Urothelium cell line (cell line): Measurements from ENCODE around the gene TTF1.
A peak's percentile ranks its signal among the peaks of the same experiment; 100 is the strongest.

Experiments used
- DNase-seq: peaks from one replicate; pipeline ENCODE4 v3.0.0; 2011; ENCODE audit warnings: low spot score, mixed read lengths
- FAIRE-seq: peaks from 2 replicates; lab custom pipeline; 2011; peaks lifted over from hg19 to GRCh38; lab: Jason Lieb, UNC

The TTF1 gene

GRCh38 chr9:132406554-132407122 is at the start of gene TTF1:
Gene TTF1 (minus strand): TSS chr9:132406840. CDS start chr9:132402821, 4,019 bp downstream.
- no peak for FAIRE-seq
- peak; percentile 92 for DNase-seq

GRCh38 chr9:132456241-132456640 is 49.6 kb upstream of the TTF1 start:
- no peak for DNase-seq
- FAIRE-seq: no peak

DNA sequence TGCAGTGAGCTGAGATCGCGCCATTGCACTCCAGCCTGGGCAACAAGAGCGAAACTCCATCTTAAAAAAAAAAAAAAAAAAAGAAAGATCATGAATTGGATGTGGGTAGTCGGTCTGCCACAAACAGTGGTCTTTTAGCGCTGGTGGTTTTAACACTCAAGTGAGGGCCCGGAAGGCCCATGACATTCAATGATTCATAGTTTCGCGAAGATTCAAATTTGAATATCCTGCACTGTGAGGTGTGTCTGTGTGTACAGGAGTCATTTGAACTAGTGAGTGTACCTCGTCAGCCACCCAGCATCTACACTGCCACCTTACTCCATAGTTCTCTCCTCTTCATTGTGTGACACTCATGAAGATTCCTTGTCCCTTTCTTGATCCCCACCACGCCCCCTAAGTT is 44.6 kb upstream of the TTF1 start:
- FAIRE-seq: no peak
- no peak for DNase-seq

DNA sequence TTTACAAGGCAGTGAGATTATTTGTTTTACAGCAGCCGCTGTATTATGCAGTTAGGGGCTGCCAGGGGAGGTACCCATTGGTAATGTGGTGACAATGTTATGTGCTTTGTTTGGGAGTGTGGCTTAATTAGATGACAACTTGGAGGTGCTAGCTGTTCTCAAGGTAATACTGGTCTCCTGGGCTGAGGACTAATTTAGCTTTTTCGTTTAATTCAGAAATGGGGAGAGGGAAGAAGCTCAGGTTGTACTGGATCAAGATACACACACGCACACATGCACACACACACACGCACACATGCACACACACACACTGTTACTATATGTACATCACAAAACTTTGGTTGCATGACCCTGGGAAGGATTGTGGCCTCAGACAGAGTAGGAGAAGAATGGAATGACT is 41.3 kb upstream of the TTF1 start:
- FAIRE-seq: no peak
- no peak for DNase-seq

GRCh38 chr9:132447346-132447745 is 40.7 kb upstream of the TTF1 start:
- DNase-seq: no peak
- no peak for FAIRE-seq

DNA sequence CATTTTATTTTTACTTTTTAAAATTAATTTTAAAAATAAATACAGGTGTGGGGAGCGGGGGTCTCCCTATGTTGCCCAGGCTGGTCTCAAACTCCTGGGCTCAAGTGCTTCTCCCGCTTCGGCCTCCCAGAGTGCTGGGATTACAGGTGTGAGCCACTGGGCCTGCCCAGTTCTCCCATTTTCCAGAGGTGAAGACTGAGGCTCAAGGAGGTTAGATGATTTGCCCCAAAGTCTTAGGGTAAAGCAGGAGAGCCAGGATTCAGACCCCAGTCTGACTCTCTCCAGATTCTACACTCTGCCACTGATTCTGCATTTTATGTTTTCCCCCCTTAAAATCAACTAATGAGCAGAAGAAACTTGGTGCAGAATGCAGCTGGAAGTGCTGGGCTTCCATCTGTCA is 40.2 kb upstream of the TTF1 start:
- FAIRE-seq (no peak), DNase-seq (no peak)

GRCh38 chr9:132443951-132444607 is 37.4 kb upstream of the TTF1 start:
- no peak for DNase-seq
- FAIRE-seq: no peak

- DNase-seq: no peak
- FAIRE-seq: no peak
Observed at GRCh38 chr9:132441404-132441803, 34.8 kb upstream of the TTF1 start.

DNA sequence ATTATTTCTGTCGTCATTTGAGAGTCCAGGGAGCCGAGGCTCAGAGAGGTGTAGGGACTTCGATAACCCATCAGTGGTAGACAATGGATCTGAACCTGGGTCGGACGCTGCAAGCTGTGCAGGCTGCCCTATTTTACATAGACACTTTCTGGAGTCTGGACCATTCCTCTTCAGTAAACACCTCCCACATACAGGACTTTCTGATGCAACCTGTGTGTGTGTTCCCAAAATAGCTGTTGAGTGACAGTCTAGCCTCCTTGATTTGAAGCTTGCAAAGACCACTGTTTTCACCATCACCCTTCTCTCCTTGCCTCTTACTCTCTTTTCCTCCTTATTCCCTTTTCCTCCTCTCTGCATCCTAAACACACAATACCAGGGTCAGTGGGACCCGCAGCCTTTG is 34.1 kb upstream of the TTF1 start:
- no peak for FAIRE-seq
- no peak for DNase-seq

DNA sequence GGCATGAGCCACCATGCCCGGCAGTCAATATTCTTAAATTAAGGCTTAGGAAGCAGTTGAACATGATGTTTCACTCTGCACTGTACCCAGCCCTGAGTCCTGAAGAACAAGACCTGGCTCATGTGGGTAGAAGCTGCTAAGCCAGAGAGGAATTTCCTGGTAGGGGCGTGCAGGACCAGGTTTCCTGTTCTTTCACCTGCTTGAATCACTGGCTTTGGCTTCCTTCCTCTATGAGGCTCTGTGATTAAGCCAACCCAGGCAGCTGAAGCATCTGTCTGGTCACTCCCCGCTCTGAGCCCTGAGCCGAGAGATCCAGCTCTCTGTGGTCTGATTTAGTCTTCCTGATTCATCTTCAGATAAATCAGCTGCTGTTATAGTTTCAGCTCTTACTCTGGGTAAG is 32.5 kb upstream of the TTF1 start:
- no peak for DNase-seq
- FAIRE-seq: no peak

DNA sequence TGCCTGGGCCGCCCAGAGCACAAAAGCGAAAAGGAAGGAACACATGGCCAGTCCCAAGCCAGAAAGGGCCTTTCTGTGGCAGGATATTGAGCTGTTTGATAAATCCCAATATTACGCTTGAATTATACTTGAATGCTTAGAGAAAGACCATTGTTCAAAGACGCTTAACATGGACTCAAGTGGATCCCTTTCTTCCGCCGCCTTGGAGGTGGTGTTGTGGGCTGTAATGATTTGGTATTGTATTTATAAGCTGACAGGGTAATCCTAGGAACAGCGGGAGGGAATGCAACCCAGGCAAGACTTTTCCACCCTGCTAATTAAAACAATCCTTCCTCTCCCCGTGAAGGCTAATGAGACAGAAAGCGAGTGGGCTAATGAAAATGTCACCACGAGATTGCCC is 28.2 kb upstream of the TTF1 start:
- no peak for DNase-seq
- no peak for FAIRE-seq

- no peak for FAIRE-seq
- DNase-seq: no peak
Observed at GRCh38 chr9:132430998-132431397, 24.4 kb upstream of the TTF1 start.

DNA sequence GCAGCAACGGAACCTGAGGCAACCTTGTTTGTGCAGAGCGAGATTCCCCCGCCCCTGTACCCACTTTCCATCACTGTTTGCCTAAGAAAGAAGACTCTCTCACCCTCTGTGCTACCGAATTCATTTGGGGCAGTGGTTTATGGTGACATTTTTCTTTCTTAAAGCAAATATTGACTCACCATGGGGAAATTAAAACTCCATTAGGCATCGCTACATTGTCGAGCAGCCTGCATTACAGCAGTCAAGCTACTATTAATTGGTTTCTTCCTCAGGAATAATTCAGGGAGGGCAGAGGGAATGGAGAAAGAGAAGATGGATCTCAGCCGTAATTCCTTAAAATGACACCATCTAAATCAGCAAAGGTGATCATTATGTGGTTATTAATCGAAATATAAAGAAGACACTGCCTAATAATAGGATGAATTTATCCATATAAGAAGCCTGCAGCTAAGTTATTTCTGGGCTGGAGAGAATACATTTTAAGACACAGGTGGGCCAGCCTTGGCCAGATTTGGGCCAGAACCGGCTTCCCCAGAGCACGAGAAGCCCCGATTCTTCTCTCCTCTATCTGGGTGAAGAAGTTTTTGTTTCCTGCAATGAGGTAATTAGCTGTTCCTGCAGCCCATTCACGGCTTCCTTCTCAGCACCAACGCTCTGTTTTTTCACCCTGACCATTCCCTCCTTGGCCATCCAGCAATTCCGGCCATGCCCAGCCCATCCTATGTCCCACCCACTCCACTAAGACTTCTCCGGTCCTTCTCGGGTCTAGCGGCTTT is 20.2 kb upstream of the TTF1 start:
- DNase-seq (no peak), FAIRE-seq (no peak)

- FAIRE-seq (no peak), DNase-seq (no peak)
Observed at GRCh38 chr9:132425675-132426062, 19.0 kb upstream of the TTF1 start.

GRCh38 chr9:132424857-132425674 is 18.4 kb upstream of the TTF1 start:
- FAIRE-seq (no peak), DNase-seq (no peak)

- DNase-seq: no peak
- FAIRE-seq: no peak
Observed at GRCh38 chr9:132423503-132423902, 16.9 kb upstream of the TTF1 start.

DNA sequence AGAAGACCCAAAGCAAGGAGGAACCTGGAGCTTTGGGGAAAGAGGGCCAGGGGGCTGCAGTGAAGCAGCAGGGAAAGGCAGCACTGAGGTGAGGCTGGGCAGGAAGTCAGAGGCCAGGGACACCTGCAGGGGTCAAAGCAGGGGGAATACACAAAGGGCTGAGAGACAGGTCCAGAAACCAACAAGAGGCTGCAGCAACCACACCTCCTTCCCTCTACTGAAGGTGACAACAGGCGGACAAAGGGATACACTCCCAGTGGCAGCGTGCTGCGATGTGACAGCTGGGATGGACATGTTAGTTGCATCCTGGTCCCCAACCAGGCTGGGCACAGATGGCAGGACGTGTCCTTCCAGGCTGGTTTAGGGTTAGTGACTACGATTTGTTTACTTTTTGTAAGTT is 15.9 kb upstream of the TTF1 start:
- DNase-seq (no peak), FAIRE-seq (no peak)

- FAIRE-seq (no peak), DNase-seq (no peak)
Observed at GRCh38 chr9:132418726-132419363, 12.2 kb upstream of the TTF1 start.

DNA sequence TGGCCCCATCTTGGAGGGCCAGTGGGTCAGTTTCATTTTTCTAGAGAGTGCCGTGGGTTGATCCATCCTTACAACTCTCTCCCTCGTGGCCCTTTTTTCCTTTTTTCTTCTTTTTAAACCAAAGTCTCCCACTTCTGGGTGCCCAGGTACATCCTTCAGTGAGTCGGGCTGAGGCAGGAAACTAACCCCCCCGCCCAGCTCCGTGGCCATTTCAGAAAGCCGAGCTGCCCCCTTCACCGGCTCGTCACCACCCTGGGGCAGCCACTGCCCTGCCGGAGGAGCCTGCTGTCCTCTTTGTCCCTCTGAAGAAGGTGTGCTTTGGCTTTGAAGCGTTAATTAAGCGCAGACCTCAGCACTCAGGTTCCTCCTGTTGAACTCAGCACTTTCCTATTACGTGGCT is 8.5 kb upstream of the TTF1 start:
- FAIRE-seq (no peak), DNase-seq (no peak)

DNA sequence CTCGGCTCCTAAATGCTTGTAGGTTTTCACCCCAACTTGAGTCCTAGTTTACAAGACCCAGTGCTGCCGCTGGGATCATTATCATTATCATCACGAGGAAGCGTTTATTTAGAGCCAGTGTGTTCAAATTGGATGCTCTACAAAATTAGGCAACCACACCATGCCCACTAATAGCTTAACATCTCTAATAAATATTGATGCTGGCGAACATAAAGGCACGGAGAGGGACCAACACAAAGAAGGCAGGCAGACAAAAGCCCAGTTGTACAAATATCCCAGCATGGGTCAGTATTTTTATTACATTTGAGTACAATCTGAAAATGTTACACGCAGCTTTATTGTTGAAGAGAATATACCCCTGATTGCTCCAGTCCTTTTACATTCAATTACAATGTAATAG is 8.1 kb upstream of the TTF1 start:
- DNase-seq: no peak
- FAIRE-seq: no peak

DNA sequence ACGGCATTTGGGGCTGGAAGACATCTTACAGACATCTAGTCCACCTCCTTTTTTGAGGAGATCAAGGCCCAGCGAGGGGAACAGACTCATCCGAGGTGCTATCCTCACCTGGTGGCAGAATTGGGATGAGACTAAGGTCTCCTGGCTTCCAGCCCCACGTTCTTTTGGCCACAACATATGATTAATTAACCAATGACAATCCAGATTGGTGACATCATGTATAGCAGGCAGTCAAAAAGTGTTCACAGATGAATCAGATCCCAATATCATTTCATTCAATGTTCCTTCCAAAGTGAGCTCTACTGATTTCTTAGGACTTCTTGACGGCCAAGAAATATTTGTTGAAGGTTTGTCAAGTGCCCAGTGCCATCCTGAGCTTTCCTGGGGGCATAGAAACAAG is 7.3 kb upstream of the TTF1 start:
- no peak for DNase-seq
- no peak for FAIRE-seq
